HG03045 (cell line): Measurements from ENCODE around the gene PHYHD1.
"Not testable (repeated sequence)": the region's sequence is repeated elsewhere in the genome, so short reads cannot be mapped to it uniquely, and the experiment has no call there.

Source experiments
- ATAC-seq: cut with Tn5 transposase; IDR thresholded peaks from one replicate; pipeline ENCODE4 v1.9.1; 2021; ENCODE audit warnings: mild to moderate bottlenecking, moderate library complexity; ENCODE audit not compliant: unreplicated experiment

Gene PHYHD1

DNA sequence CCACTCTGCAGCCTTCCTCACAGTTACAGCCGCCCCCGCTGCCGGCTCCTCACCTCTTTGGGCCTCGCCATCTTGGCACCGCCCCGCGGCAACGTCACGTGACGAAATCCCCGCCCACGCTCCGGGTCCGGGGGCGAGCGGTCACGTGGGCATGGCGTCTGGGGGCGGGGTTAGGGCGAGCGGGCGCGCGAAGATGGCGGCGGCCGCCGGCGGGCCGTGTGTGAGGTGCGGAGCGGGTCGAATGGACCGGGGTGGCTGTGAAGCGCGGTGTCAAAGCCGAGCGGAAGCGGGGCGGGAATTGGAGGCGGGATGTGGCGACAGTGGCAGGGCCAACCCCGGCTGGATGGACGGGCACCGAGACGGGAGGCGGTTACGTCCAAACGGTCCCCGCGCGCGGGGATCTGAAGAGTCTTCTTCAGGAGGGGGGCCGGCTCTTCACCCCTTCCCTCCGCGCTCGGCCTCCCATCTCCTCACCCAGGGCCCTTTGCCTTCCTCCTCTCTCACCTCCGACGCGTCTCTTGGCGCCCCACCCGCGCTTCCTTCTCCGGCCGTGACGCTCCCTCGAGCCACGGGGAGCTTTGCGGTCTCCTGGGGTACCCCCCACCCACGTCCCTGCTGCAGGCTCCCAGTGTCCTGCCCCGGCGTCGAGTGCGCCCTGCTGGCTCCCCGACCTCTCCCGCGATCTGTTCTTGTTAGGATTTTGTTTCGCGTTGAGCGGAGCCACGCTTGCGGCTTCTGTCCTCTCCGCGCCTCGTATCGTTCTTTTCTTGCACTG is 26.9 kb downstream of the PHYHD1 start, which contains the start of the genes DOLK and NUP188:
Gene DOLK, minus strand, starts transcription at position 77 of the 775 bp plus-strand sequence. CDS start 300 bp downstream, outside the sequence.
Gene NUP188, plus strand, starts transcription at position 173 of the 775 bp plus-strand sequence. Its CDS starts 21 bp downstream, at position 194.
- ATAC-seq = peak; percentile 75

DNA sequence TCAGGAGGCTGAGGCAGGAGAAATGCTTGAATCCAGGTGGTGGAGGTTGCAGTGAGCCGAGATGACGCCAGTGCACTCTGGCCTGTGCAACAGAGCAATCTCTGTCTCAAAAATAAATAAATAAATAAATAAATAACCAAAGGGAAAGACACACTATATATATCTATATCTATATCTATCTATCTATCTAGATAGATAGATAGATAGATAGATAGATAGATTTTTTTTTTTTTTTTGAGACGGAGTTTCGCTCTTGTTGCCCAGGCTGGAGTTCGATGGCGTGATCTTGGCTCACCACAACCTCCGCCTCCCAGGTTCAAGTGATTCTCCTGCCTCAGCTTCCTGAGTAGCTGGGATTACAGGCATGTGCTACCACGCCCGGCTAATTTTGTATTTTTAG is 40.6 kb downstream of the PHYHD1 start:
- ATAC-seq = not testable (repeated sequence)

DNA sequence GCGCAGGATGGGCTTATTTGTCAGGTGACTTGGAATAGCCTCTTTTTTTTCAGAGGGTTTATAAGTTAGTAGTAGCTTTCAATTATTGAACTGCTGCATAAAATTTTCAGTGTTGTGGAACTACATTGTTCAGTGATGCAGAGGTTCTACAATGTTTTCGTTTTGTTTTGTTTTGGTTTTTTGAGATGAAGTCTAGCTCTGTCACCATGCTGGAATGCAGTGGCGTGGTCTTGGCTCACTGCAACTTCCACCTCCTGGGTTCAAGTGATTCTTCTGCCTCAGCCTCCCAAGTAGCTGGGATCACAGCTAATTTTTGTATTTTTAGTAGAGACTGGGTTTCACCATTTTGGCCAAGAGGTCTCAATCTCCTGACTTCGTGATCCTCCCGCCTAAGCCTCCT is 48.7 kb downstream of the PHYHD1 start:
- no peak for ATAC-seq

- no peak for ATAC-seq
Observed at GRCh38 chr9:128972956-128973355, 52.2 kb downstream of the PHYHD1 start.

DNA sequence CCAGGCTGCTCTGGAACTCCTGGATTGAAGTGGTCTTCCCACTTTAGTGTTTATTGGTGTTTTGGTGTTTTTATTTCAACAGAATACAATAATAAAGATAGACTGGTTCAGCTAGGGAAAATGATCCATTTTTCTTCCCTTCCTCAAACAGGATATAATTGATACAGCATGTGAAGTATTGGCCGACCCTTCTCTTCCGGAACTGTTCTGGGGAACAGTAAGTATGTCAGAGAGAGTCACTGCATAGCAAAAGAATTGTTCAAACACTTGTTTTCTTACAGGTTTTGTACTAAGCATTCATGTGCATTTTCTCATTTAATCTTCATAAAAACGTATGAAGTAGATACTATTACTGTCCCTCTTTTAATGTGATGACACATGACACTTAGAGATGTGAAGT is 58.3 kb downstream of the PHYHD1 start:
- no peak for ATAC-seq

- no peak for ATAC-seq
Observed at GRCh38 chr9:128983536-128983935, 62.8 kb downstream of the PHYHD1 start.

GRCh38 chr9:128986671-128987070 is 65.9 kb downstream of the PHYHD1 start:
- no peak for ATAC-seq

DNA sequence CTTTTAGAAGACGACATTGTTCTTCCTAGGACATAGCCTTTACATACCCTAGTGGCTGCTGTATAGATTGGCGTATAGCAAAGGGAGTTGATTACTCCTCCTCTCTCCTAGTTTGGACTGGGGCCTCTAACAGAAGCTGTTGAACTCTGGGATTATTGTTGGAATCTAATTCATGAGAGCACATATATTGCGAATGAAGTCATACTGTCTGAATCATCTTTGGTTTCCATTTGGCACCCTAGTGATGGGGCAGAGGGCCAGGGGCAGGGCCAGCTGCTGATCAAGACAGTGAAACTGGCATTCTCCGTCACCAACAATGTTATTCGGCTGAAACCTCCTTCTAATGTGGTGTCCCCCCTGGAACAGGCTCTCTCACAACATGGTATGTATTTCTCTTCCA is 67.0 kb downstream of the PHYHD1 start:
- no peak for ATAC-seq
